A204.1 (cell line): ENCODE measurements around the gene TIGD1.
"Not testable (repeated sequence)": the region's sequence is repeated elsewhere in the genome, so short reads cannot be mapped to it uniquely, and the experiment has no call there.

Experiments
- FAIRE-seq: peaks from 2 replicates; lab custom pipeline; 2012; peaks lifted over from hg19 to GRCh38; lab: Jason Lieb, UNC

TIGD1 gene

GRCh38 chr2:232539298-232540231, 10.8 kb downstream of the TIGD1 start, which contains the start of gene CHRNG:
CHRNG (plus strand) TSS chr2:232539692; CDS start chr2:232539748, 56 bp downstream.
- FAIRE-seq, result no peak

DNA sequence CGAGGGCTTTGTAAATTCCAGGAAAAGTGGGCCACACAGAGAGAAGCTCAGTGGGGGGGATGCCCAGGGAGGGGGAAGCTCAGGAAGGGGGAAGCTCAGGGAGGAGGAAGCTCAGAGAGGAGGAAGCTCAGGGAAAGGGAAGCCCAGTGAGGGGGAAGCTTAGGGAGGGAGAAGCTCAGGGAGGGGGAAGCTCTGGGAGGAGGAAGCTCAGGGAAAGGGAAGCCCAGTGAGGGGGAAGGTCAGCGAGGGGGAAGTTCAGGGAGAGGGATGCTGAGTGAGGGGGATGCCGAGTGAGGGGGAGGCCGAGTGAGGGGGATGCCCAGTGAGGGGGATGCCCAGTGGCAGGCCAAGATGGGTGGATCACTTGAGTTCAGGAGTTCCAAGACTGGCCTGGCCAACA, 11.7 kb downstream of the TIGD1 start:
- FAIRE-seq, result no peak

GRCh38 chr2:232537499-232537898, 12.9 kb downstream of the TIGD1 start:
- no peak for FAIRE-seq

DNA sequence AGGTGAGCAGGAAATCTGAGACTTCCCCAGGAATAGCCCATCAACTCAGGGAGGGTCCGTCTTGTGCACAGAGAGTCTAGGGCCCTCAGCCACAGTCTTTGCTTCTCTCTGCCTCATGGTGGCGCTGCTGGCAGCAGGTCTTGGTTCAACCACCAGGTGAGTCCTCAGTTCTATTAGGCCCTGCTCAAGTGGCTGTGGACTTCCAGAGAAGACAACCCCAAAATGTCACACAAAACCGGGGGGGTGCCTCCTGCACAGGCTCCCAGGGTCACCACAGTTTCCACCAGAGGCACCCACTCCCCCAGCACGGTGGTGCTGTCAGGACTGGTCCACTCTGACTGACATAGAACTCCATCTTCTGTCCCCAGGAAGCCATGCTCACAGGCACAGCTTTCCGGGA, 13.3 kb downstream of the TIGD1 start:
- FAIRE-seq, result no peak

GRCh38 chr2:232535761-232536530, 14.4 kb downstream of the TIGD1 start:
- FAIRE-seq, result no peak

- FAIRE-seq, result no peak
These were observed 15.3 kb downstream of the TIGD1 start for GRCh38 chr2:232534940-232535651.

DNA sequence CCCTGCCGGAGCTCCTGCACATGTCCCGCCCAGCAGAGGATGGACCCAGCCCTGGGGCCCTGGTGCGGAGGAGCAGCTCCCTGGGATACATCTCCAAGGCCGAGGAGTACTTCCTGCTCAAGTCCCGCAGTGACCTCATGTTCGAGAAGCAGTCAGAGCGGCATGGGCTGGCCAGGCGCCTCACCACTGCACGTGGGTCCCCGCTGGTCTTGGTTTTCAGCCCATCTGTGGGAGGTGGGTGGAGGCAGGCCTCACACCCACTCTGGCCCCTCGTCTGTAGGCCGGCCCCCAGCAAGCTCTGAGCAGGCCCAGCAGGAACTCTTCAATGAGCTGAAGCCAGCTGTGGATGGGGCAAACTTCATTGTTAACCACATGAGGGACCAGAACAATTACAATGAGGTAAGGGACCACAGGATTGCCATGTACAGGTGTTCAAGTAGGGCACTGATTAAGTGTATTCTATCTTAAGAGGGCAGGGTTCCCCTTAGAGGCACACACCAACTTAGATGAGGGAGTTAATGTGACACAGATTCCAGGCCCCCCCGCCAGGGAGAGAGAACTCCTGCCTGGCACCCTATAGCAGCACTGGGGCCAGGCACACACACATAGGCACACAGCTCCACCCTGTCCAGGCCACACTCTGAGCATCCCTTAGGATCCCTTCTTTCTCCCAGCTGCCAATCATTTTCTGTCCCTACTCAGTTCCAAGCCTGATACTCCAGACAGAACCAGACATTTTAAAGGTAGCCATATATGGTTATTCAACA, 16.2 kb downstream of the TIGD1 start:
- FAIRE-seq, result no peak

DNA sequence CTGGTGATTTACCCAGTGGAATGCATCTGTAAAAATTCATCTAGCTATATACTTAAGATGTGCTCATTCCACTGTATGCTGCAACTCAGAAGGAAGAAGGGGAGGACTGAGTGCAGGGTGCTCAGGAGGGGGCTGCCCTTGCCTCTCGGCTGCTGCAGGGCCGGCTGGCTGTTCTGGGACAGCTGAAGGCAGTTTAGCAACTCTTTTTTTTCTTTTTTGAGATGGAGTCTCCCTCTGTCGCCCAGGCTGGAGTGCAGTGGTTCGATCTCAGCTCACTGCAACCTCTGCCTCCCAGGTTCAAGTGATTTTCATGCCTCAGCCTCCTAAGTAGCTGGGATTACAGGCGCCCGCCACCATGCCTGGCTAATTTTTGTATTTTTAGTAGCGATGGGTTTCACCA, 17.5 kb downstream of the TIGD1 start:
- not testable (repeated sequence) for FAIRE-seq

DNA sequence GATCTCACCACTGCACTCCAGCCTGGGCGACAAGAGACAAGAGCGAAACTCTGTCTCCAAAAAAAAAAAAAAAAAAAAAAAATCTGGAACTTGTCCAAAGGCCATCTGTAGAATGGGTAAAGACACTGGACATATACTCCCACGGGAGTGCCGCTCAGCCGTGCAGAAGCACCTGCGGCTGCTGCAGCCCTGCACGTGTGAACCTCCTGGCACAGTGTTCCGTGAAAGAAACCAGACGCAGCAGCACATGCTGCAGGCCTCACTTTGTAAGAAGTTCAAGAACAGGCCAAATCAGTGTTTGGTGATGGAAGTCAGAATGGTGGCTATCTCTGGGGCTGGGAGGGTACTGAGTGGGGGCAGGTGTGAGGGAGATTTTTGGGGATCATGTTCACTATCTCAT, 17.9 kb downstream of the TIGD1 start:
- no peak for FAIRE-seq

DNA sequence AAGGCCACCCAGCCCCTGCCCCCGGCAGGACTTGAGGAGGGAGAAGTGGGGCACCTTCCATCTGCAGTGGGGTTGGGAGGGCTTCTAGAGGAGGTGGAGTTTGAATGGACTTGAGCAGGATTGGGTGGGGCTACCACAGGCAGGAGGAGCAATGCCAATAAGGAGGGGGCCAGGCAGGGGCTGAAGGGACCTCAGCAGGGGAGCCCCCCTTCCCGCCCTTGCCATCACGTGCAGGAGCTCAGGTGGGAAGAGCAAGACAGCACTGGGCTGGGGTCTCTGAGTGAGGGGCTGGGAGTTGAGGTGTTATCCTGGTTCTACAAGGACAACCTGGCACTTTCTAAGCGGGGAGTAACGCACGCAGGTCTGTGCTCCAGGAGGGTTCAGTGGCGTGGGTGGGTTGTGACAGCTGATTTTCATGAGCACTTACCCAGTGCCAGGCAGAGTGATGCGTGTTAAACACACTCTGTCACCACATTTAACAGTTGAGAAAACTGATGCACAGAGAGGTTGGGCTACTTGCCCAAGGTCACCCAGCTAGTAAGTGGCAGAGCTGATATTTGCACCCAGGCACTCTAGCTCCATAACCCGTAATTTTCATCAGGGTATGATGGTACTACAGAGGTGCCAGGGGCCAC, 19.6 kb downstream of the TIGD1 start:
- no peak for FAIRE-seq

DNA sequence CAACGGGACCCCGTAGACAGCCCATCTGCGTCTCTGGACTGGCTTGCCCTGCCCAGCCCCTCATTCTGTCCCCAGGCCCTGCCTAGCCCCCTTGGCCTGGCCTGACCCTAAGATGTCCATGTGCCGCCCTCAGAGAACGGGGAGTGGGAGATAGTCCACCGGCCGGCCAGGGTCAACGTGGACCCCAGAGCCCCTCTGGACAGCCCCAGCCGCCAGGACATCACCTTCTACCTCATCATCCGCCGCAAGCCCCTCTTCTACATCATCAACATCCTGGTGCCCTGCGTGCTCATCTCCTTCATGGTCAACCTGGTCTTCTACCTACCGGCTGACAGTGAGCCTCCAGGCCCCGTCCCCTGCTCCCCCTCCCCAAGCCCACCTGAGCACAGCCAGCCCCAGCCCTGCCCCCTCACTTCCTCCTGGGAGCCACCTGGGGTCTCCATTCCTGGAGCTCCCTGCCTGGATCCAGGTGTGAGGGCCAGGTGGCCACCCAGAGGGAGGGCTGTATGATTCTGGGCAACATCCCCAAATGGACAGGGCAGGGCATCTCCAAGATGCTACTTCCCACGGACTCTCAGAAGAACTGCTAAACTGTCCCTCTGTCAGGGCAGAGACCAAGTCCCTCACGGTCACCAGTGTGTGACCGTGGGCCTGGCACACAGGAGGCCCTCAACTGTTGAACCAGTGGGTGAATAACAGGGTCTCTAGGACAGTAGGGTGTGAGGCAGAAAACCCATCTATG, 20.4 kb downstream of the TIGD1 start:
- no peak for FAIRE-seq

DNA sequence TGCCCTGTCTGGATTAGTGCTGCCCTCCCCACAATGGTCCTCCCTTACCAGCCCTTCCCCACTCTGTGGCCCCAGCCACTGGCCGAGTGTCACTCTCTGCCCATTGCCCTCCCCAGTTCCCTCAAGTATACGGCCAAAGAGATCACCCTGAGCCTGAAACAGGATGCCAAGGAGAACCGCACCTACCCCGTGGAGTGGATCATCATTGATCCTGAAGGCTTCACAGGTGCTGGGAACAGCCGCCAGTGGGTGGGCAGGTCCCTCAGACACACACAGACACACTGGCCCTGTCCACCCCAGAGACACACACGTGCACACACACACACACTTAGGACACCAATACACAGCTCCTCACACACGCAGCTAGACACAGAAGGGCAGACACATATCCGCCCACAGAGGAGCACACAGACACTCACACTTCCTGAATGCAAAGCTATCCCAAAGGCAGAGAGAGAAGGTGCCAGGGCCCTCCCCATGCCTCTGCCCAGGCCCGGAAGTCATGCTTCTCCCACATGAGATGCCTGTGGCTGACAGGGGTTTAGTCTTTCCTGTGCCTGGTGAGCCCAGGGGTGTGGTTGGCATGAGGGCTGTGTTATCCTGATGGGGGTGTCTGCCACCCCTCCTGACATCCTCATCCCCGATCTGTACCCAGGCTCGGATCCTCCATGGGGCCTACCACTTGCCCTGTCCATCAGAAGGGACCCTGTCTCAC, 21.5 kb downstream of the TIGD1 start:
- FAIRE-seq, result no peak

GRCh38 chr2:232527905-232528470, 22.4 kb downstream of the TIGD1 start:
- no peak for FAIRE-seq

DNA sequence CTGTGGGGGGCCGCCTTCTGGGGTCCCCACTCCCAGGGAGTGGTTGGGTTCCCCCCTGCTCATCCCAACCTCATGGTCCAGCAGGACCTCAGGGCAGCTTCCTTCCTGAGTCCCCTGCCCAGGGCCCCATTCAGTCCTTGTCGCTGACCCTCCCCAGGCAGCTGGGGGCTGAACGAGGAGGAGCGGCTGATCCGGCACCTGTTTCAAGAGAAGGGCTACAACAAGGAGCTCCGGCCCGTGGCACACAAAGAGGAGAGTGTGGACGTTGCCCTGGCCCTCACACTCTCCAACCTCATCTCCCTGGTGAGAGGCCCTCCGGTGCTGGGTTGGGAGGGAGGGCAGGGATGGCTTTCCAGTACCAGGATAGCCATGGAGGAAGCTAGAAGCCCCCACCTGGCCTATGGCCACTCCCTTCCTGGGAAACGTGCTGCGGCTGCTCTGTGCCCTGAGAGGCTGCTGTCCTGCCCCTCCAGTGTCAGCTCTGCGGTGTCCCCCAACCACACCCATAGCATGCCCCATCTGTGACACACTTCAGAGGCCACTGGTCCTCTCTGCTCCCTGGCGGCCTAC, 23.9 kb downstream of the TIGD1 start:
- no peak for FAIRE-seq

GRCh38 chr2:232525791-232526371, 24.5 kb downstream of the TIGD1 start, which contains the start of gene CHRND:
CHRND (plus strand) TSS chr2:232526160; CDS start chr2:232526216, 56 bp downstream.
- no peak for FAIRE-seq

DNA sequence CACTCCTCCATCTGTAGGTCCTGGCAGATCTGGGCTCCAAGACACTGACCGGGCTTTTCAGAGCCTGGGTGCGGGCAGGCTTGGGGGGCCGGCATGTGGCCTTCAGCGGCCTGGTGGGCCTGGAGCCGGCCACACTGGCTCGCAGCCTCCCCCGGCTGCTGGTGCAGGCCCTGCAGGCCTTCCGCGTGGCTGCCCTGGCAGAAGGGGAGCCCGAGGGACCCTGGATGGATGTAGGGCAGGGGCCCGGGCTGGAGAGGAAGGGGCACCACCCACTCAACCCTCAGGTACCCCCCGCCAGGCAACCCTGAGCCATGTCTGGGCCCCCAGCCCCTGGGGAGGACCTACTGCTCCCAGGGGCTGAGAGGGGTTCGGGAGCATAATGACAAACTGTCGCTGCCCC, 25.2 kb downstream of the TIGD1 start:
- FAIRE-seq, result no peak

GRCh38 chr2:232524771-232525170, 25.6 kb downstream of the TIGD1 start:
- FAIRE-seq, result no peak

DNA sequence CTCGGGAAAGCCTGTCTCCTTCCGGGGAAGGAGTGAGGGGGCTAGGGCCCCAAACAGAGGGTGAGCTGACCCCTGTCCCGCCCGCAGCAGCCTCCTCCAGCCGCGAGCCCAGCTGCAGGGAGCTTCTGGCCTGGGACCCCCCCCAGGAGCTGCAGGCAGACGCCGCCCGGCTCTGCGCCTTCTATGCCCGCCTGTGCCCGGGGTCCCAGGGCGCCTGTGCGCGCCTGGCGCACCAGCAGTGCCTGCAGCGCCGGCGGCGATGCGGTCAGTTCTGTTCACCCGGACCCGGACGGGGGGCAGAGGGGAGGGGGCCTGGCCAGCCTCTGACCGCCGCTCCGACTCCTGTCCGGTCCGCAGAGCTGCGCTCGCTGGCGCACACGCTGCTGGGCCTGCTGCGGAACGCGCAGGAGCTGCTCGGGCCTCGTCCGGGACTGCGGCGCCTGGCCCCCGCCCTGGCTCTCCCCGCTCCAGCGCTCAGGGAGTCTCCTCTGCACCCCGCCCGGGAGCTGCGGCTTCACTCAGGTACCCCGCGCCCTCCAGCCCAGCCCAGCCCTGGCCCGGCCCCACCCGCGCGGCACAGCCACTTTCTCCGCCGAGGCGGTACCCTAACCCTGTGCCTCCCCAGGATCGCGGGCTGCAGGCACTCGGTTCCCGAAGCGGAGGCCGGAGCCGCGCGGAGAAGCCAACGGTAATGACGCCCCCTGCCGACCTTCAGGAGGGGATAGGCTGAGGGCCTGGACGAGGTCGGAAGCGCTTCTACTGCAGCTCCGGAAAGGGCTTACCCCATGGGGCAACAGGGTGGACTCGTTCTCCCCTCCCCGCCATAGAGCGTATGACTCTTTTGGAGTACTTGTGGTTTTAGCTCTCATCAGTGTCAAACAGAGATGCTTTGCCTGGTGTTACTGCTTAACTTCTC, 26.4 kb downstream of the TIGD1 start:
- FAIRE-seq, result no peak
